GM19397 (cell line): ENCODE measurements around the gene GPC3.

Experiments
- ATAC-seq: cut with Tn5 transposase; IDR thresholded peaks from one replicate; pipeline ENCODE4 v1.9.1; 2021; ENCODE audit warnings: mild to moderate bottlenecking, moderate library complexity; ENCODE audit not compliant: unreplicated experiment

GPC3 gene

DNA sequence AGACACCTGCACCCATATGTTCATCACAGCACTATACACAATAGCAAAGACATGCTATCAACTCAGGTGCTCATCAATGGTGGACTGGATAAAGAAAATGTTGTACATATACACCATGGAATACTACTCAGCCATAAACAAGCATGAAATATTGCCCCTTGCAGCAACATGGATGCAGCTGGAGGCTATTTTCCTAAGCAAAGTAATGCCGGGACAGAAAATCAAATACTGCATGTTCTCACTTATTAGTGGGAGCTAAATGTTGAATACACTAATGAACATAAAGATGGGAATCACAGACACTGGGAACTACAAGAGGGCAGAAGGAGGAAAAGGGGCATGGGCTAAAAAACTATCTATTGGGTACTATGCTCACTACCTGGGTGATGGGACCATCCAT lies 278.5 kb downstream of the GPC3 start:
- no peak for ATAC-seq

DNA sequence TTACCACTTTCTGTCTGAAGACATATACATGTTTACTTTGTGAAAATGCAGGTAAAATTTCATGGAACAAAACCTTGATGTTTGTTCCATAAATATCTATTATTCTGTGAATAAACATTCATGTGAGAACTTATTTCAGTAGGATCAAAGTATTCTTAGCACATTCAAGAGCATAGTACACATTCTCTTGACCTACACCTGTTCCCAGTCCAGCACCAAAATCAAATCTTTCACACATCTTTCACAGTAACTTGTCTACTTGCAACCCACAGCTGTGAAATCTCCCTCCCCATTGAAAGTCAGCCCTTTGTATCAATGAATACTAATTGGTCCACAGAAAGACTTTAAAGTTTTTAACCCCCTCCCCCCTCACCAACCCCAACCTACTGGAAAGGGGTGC lies 283.2 kb downstream of the GPC3 start:
- ATAC-seq = no peak

DNA sequence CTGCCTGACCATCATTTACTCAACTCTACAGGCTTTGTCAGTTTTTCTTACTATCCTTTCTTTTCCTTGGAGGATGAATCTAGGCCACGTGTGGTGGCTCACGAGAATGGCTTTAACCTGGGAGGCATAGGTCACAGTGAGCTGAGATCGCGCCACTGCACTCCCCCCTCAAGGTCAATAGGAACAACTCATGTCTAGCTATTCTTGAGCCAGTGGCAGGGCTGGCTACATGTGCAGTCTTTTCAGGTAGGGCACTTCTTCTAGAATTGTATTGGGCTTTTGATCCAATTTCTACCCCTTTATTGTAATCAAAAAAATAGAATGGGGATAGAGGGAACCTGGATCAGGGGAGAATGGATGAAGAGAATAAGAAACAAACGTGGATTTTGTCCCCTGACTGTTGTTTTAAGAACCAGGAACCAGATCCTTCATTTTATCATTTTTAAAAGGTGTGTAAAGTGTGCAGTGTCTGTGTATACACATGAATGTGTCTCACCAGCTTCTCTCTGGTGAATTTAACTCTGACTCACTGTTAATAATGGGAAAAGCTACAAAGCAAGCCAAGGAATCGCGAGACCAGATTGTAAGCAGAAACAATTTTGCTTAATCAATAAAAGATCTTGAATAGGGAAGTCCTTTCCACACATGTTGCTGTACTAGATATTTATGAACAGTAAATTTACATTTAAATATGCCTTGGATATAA lies 286.2 kb downstream of the GPC3 start:
- no peak for ATAC-seq

DNA sequence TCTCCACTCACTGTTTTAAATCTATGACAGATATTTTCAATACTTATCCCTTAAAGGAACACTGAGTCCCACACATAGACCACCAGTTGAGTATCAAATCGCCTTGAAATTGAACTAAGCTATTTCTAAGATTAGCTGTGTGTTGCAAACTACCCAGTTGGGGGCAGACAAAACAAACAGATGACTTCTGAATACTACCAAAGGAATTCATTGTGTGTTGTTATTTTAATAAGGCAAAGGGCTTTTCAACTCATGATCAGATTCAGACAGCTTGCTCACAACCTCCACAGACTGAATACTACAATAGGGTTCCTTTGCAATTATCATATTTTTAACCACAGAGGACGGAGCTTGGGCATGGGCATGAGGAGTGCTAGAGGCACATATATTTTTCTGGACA lies 287.1 kb downstream of the GPC3 start:
- no peak for ATAC-seq

DNA sequence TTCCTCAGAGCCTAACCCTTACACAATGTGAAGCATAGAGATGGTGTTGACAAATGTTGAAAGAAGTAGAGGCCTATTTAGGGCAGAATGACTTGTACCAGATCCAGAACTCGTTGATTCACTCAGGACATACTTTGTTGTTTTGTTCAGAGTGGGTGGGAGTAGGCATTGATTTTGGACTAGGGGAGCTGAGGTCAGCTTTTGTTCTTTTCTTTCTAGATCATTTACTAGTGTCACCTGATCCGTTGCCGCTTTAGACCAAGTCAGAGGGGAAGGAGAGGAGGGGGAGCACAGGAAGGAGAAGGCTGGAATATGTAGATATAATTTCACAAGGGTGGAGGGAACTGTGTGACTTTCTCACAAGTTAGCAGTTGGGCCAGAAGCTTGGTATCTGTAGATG lies 287.7 kb downstream of the GPC3 start:
- no peak for ATAC-seq

DNA sequence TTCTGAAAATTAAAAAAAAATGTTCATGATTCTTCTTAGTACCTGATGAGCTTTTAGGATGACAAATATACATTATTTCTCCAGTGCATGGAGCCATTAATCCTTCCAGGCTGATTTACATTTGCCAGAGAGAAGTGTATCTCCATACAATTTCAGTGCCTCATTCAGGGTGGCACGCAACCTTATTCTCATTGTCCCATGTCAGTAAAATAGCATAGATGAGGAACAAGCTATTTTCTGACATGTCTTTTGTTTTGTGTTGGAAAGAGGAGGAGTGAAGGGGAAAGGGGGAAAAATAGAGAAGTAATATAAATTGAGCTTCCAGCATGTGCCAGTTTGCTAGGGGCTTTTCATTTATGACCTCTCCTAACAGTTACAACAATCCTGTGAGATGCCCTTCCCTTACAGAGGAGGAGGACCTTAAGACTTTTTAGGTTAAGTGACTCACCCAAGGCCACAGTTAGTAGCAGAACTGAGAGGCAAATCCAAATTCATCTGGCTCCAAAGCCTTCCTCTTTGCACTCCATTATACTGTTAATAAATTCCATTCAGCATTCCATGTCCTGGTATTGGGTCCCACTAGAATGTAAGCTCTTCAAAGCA lies 295.3 kb downstream of the GPC3 start:
- no peak for ATAC-seq

DNA sequence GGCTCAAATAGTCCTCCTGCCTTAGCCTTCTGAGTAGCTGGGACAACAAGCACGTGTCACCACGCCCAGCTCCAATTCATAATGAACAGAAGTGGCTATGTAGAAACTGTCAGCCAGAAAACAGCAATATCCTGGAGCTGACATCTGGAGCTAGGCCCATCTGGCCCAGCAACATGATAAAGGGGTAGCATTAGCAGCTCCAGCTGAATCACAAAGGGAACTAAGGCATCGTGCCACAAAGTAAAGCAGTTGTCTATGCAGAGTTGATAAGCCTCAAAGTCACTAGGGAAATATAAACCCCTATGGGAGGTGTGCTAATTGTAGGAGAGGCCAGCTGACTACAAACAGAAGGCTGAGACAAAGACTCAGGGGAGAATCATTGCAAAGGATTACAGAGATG lies 299.6 kb downstream of the GPC3 start:
- ATAC-seq = no peak

DNA sequence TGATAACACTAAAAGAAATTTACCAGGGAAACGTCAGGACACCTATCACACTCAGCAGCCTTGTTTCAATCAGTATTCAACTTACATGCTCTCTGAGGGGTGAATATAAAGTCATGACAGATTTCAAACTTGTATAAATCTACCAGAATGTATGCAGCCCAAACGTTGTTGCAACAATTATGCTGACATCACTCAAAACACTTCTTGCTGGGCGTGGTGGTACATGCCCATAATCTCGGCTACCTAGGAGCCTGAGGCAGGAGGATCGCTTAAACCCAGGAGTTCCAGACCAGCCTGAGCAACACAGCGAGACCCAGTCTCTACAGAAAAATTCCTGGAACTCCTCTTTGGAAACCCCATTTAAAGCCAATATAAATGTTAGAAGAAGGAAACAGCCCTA lies 303.5 kb downstream of the GPC3 start:
- no peak for ATAC-seq

DNA sequence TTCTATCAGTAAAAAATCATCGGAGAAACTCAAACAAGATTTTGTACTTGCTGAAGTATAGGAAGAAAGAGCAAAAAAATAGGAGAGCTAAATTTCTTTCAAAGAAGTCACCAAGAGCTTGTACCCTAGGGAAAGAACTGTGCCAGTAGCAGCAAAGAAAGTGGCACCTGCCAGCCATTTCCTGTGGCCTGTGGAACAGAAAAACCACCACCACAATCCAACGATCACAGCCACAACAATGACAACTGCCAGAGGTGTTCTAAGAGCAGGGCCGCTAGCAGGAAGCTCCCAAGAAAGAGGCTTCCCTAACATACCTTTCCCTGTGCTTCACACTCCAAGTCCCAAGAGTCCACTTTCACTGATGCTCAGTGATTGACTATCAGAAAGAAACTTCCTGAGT lies 304.0 kb downstream of the GPC3 start:
- ATAC-seq = no peak

DNA sequence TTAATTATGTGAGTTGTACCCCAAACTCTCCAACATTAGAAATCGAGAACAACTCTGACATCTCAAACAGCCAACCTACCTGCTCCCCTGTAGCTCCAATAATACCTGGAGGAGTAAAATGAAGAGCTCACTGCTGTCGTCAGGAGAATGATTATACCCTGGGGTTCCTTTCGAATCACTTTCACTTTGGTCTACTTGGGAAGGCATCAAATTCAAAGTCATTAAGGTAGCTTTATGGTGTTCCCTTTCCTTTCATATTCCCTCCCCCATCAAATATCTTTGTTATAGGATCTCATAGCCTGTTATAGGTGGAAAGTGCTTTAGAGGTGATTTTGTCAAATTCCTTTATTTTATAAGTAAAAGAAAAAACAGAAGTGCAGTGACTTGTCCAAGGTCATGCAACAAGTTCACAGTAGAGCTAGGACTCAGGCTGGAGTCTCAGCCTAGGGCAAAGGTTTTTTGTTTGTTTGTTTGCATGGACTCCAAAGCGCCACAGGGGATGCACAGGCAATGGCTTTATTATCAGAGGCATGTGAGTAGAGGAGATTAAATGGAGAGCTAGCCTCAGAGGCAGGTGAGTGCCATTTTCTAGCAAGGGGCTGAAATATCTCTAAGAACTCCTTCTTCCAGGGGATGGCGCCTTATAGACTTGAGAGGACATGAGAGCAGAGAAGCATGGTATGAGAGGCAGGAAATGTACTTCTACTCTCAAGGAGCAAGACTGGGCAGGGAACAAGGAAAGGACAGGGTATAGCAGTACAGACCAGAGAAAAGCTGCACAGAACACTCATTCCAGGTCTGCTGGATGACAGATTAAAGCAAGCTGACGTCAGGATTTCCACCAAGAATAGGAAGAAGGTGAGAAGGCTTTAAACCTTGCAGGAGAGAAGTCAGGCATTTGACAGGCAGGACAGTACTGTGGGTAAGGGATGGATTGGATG lies 308.0 kb downstream of the GPC3 start:
- no peak for ATAC-seq

DNA sequence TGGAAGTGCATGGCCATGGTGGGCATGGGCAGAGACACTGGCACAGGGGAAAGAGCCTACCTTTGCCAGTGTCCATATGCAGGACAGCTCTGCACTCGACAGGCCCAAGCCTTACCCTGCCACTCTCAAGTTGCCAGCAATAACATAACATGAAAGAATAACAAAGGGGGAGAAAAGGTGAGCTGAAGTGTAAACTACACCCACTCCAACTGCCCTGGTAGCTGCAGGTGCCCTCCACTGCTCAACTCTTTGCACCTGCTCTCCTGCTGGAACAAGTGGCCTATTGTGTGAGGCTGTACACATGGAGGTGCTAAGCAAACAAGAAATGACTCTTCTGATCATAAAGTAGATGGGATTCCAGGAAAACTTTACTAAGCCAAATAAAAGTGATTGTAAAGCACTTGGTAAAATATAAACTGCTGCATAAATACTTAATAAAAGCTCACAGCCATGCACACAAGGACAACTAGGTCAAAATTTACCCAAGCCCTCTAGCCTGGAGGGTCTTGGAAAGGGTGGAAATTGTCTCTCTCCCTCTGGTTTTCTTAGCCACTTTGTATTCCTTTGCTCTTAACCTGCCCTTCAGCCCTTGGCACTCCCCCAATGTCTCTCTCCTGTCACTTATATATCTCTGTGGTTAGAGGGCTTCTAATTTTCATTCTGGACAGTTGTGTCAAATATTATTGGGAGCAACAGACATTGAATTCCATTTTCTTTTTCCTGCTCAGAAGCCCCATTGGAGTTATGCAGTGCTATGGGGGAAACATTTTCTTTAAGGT lies 308.9 kb downstream of the GPC3 start:
- ATAC-seq = no peak

DNA sequence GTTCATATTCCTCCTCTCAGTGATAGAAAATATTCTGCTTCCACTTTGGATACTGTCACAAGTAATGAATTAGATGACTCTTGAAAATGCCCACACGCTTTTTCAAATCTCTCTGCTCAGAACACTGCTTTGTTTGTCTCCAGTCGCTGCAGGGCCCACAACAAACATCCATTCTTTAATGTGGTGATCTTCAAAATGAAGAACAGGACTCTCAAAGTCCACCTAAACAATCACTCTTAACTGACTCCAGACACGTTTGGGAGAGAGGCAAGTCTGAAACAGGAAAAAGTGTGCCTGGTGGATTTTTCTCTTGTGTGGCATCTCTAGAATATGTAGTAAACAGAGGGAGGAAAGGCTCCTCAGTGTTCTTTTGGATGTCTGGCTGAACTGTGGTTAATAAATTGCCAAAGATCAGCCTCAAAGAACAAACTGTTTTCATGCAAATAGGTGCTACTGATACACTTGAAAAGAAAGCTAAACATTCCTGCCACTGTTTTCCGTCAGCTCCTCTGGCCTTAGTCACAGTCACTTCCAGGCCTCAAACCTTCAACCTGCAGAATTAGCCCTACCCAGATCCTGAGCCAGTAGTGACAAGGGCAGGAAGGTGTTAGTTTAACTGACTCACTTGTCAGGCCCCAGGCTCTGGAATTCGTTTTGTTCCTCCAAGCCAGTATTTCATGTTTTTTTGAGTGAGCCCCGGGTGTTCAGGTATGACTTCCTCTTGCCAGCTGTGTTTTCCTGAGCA lies 310.5 kb downstream of the GPC3 start:
- ATAC-seq = no peak

DNA sequence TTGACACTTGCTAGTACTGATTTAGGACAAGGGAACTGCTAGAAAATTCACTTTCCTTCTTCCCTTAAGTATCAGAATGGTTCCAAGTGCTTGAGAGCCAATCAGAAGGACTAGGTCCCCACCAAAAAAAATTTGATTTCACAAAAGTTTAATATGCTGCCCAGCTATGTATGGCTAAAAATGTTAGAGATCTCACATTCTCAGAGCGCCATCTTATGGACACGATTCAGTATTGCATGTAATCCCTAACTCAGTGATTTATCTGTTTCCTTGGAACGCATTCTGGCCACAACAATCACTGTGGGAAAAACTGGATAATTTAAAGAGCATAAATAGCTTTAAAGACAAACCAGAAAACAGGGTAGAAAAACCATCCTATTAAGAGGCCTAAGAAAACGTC lies 315.0 kb downstream of the GPC3 start:
- no peak for ATAC-seq

DNA sequence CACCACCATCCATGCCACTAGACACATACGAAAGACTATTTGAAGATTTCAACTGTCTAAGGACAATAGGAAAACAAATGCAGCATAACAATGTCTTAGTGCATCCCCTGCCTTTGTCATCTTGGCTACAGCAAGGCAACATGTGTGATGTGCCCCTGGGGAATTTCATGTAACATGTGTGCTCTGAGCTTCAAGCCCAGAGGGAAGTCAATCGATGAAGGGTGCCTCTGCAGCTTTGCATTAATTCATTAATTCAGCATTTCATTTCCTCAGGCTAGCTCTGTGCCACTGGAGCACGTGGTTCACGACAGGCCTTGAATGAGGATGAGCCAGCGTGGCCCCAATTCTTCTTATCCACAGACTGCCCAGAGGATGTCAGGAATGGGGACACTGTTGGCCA lies 316.2 kb downstream of the GPC3 start:
- ATAC-seq = no peak

DNA sequence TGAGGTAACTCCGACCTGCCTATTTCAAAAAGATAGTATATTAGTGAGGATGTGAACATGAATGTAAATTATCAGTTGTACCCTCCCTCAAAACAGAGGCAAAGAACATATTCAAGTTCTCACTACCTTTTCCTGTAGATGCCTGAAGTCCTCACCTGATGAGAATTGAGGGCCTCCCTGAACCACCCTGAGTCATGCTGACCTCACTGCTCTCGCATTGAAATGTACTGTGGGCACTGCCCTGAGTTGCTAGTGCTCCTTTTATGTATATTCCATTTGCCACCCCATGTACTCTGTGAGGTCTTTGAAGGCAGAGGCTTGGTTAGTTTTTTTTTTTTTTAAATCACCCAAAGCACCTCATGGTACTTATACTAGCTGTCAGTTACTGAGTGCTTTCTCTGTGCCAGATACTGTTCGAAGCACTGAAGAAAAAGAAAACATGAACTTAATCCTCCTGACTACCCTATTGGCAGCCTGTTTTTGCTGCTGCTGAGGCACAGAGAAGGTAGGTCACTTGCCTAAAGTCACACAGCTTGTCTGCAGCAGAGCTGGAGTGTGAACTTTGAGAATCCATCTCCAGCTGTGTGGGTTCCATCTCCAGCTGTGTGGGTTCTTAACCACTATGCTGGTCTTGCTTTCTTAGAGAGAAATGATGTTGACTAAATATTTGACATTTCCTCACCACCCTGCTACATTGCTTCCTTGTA lies 317.0 kb downstream of the GPC3 start:
- no peak for ATAC-seq

DNA sequence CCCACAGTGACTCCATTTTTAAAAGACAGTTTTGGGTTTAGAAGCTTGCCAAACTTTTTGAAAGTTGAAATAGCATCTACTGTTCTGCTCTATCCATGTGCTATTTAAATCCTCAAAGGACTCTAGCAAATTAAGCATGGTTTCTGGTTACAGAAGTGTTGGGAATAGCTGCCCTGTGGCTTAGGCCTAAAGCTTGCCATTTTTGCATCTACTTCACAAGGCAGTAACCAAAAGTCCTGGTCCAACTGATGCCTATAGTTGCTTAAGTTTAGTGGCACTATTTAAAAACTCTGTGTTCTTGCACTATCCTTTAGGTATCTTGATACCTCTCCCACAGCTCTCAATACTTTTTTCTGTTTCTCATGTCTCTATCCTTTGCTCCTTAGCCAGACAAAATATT lies 319.1 kb downstream of the GPC3 start:
- no peak for ATAC-seq

DNA sequence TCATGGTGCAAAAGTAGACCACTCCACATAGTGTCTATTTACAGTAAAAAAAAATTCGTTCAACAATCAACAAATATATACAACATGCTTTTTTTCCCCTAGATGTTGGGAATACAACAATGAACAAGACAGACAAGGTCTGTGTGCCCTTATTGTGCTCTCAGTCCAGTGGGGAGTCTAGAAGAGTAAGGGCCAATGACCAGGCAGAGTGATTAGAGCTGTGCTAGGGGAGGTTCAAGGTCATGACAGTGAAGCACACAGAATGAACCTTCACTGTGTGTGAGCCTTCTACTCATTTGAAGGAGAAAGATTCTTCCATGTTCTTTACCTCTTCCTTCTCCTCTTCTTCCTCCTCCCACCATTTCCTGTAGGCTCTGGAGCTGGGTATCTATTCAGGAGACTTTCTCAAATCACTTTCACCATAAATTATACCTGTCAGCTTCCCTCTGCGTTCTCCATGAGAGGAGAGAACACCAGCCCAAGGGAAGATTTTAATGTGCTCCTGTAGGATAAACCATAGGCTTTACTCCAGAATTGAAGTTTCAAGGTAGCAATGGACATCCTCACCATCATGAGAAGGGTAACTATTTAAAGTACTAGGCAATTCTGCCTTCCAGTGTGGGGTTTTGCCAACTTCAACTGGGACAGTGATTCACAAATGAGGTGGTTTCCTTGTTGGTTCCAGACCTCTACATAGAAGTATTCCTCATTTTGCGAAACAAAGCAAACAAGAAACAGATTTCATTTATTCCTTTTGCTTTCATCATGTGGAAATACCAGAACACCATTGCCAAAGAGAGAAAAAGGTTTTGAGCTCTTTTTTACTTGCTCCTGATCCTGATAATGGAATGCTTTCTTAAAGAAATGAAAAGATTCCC lies 323.2 kb downstream of the GPC3 start:
- no peak for ATAC-seq

DNA sequence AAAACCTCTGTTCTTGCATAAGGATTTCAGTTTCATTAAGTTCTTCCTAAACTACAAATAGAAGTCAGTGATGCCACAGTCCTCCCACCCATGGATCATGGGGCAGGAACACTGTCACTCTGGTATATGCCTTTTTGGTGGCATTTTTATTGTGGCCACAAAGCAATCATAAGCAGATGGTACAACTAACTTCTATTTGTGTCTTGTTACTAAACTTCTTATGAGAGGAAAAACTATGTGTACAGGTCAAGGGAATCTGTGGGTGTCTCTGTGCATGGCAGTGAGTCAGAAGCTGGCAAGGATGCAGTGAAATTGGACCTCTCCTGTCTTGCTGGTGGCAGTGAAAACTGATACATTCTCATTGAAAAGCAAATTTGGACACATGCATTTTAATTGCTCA lies 325.1 kb downstream of the GPC3 start:
- ATAC-seq = no peak
